Ecto neural progenitor cell (in vitro differentiated cells): ENCODE data around the gene SLC4A9.

ENCODE experiments used
- DNase-seq: peaks from one replicate; pipeline ENCODE4 v3.0.0-alpha.2; 2018; ENCODE audit warnings: low spot score

SLC4A9 gene

DNA sequence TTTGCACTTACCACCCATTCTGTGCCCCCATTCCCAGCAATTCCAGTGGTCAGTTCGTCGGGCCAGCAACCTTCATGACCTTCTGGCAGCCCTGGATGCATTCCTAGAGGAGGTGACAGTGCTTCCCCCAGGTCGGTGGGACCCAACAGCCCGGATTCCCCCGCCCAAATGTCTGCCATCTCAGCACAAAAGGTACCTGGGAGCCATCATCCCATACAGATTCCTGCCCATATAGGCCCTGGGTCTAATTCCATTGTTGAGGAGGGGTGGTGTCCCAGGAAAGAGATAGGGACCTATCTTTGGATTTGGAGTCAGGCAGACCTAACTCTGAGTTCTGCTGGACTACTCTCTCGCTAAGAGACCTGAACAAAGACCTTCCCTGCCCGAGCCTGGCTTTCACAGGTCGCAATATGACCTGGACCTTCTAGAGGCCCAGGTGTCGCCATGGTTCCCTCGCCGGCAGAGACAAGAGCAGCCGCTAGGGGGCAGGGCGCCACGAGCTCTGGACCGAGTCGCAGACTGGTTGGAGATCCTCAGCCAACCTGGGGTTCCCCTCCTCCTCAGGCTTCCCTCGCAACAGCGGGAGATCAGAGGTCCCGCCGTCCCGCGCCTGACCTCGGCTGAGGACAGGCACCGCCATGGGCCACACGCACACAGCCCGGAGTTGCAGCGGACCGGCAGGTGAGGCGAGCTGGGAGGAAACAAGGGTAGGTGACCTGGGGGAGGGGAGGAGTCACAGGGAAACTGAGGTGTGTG lies 3.1 kb downstream of the SLC4A9 start:
- DNase-seq = peak; percentile 86

DNA sequence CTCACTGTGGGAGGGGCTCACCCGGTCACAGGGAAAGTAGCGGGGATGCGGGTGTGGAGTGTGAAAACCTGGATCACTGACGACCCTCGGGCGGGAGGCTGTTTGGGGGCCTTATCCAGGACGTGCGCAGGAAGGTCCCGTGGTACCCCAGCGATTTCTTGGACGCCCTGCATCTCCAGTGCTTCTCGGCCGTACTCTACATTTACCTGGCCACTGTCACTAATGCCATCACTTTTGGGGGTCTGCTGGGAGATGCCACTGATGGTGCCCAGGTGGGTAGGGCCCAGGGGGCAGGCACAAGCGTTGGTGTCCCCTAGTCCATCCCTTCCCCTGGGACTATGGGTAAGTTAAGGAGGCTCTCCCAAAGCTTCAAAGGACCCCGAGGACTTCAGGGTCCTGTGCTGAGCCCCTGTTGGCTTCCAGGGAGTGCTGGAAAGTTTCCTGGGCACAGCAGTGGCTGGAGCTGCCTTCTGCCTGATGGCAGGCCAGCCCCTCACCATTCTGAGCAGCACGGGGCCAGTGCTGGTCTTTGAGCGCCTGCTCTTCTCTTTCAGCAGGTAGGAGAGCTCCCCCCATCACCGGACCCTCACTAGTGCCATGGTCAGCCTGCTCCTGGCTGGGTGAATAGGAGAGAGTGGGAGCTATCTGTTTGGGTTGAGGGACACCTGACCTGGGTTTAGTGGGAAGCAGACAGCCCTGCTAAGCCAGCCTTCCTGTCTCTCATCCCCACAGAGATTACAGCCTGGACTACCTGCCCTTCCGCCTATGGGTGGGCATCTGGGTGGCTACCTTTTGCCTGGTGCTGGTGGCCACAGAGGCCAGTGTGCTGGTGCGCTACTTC lies 3.9 kb downstream of the SLC4A9 start:
- no peak for DNase-seq

DNA sequence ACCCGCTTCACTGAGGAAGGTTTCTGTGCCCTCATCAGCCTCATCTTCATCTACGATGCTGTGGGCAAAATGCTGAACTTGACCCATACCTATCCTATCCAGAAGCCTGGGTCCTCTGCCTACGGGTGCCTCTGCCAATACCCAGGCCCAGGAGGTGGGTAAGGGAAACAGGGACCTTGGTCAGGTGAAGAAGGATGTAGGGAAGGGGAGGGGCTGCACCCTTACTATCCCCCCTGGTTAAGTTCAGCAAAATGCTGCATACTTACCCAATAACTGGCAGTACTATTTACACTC lies 4.4 kb downstream of the SLC4A9 start:
- no peak for DNase-seq

DNA sequence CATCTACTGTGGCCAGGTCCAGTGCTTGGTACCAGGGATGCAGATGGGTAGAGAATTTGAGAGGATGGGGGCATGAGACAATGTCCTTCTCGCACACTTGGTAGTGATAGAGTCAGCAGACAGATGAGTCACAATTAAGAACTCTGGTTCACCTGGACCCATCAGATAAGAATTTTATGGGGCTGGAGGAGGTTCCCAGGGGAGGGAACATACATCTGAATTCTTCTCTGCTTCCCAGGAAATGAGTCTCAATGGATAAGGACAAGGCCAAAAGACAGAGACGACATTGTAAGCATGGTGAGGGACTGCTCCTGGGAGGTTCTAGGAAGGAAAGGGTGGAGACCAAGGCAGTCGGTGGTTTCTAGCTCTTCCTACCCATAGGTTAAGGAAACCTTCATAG lies 5.3 kb downstream of the SLC4A9 start:
- no peak for DNase-seq

DNA sequence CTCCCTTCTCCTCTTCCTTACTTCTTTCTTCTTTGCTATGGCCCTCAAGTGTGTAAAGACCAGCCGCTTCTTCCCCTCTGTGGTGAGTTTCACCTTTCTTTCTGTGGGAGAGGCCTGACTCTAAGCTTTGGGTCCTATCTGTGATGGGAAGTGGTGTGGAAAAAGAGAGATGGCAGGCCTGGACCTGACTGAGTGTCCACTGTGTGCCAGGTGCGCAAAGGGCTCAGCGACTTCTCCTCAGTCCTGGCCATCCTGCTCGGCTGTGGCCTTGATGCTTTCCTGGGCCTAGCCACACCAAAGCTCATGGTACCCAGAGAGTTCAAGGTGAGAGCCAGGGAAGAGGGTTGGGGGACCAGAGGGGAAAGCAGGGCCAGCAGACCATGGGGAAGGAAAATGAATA lies 5.9 kb downstream of the SLC4A9 start:
- DNase-seq = no peak

DNA sequence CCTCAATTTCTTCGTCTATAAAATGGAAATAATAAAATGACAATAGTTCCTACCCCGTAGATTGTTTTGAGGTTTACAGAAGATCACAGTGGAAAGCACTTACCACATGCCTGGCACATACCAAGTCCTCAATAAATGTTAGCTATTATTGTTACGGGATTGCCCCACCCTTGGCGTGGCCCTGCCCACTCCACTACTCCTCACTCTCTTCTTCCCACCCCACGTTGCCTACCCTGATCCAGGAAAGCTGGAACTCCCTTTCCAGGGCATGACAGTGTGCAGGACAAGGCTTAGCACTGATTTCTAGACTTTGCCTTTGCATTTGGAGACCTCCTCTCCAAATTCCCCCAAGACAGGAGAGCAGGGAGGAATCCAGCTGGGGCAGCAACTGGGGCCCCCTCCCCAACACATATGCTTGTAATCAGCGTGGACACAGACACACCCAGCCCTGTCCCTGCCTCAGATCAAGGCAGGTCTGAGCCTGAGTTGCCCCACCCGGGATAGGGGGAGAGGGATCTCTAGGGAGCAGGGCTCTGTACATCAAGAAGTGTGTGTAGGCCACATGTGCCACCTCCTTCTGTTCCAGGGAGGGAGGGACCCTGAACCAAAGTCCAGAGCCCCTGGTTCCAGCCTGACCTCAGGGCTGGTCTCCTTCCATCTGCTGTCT lies 6.7 kb downstream of the SLC4A9 start:
- DNase-seq = no peak

DNA sequence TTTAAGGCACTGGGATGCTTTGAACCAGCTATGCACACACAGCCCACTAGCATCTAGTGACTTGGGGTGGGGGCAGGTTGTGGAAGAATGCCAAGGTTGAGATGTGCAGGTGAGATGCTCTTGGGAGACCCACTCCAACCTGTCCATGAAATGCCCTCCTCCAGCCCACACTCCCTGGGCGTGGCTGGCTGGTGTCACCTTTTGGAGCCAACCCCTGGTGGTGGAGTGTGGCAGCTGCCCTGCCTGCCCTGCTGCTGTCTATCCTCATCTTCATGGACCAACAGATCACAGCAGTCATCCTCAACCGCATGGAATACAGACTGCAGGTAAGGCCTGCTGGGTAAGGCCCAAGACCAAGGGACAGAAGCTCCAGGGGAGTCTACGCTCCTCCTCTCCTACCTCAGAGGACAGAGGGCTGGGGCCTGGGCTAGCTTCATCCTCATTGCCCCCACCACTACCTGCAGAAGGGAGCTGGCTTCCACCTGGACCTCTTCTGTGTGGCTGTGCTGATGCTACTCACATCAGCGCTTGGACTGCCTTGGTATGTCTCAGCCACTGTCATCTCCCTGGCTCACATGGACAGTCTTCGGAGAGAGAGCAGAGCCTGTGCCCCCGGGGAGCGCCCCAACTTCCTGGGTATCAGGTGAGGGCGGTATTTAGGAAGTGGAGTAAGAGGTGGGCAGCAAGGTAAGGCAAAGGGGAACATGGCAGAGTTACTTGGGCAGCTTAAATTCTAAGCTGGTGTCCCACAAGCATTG lies 7.4 kb downstream of the SLC4A9 start:
- DNase-seq = no peak

DNA sequence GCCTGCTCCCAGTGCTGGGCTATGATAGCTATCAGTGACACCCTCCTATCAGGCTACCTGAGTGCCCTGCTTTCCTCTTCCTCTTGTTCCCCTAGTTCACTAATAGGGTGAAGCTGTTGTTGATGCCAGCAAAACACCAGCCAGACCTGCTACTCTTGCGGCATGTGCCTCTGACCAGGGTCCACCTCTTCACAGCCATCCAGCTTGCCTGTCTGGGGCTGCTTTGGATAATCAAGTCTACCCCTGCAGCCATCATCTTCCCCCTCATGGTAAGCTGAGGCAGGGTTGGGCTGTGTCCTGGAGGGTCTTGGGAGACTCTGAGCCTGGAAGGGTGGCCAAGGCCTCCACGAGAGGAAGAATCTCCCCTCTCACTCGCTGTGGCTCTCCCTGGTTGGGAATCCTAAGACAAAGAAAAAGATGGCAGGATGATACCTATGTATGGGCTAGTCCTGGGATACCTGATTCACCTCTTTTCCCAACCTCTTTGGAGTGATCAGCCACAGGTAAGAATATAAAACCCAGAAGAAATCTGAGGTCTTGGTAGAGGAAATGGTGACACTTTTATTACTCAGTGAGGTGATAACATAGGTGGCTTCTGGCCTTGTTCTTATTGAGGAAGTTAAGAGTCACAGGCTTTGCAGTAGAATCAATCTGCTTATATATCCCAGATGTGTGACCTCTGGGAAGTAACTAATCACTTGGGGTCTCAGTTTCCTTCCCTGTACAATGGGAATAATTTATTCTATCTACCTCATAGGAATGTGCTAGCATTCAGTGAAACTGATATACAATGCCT lies 11.6 kb downstream of the SLC4A9 start:
- no peak for DNase-seq

DNA sequence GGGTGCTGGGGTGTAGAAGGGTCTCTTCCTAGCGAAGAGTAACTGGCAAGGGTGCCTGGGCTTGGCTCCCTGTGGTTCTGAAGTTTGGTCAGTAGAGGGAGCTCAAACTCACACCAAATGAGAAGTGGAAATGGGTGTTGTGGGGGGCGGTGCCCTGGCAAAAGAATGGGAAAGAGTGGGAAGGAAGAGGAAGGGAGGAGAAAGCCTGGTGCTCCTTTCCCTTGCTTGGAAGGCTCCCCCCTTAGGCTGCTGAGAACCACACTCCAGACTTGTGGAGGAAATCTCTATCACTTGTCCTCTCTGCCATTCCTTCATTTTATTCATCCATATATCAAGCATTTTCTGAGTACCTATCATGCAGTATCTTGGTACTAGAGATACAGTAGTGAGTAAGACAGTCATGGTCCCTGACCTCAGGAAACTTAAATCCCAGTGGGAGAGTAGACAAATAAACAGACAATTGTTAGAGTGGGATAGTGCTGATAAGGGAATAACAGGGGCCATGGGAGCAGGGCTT lies 13.0 kb downstream of the SLC4A9 start:
- DNase-seq = peak; percentile 81

DNA sequence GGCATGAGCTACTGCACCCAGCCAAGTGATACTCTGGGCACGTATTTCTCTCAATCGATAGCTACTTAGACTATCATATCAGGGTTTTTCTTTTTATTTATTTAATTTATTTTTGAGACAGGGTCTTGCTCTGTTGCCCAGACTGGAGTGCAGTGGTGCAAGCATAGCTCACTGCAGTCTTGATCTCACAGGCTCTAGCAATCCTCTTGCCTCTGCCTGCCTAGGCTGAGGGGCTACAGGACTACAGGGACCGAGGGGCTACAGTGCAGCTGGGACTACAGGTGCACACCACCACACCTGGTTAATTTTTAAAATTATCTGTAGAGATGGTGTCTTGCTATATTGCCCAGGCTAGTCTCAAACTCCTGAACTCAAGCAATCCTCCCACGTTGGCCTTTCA lies 21.4 kb downstream of the SLC4A9 start:
- DNase-seq = no peak

DNA sequence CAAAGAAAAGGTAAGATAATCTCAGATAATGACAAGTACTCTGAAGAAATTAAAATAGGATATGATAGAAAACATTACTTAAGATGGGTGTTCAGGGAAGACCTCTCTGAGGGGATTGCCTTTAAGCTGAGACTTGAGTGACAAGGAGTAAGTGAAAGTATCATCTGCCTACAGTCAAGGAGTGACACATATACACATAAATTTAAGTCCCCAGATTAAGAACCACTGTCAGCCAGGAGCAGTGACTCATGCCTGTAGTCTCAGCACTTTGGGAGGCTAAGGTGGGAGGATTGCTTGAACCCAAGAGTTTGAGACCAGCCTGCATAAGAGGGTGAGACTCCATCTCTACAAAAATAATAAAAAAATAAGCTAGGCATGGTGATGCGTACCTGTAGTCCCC lies 22.0 kb downstream of the SLC4A9 start:
- no peak for DNase-seq

DNA sequence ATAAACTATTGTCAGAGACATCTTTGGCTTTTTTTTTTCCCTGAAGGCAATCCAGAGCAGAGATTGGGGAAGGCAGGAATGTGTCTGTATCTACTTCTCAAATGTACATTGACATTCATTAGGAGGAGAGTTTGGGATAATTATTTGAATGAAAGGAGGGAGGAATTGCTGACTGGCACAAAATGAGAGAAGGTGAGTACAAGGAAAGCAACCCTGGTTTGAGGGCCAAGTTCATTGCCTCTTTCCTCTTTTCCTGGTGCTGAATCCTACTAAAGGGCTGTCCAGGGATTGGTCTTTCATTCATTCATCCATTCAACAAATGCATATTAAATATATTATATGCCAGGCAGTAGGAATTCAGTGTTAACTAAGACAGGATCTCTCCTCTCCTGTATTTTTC lies 22.9 kb downstream of the SLC4A9 start:
- no peak for DNase-seq

DNA sequence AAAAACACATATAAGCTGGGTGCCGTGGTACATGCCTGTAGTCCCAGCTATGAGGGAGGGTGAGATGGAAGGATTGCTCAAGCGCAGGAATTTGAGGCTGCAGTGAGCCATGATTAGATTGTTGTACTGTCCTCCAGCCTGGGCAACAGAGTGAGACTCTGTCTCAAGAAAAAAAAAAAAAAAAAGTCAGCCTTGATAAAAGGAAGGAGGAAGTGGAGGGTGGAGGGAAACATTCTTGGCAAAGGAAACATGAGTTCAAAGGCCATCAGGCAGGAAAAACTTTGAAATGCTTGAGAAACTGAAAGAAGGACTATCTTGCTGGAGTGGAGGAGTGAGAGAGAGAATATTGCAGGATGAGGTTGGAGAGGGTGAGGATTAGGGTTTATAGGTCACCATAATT lies 23.3 kb downstream of the SLC4A9 start:
- DNase-seq = no peak

DNA sequence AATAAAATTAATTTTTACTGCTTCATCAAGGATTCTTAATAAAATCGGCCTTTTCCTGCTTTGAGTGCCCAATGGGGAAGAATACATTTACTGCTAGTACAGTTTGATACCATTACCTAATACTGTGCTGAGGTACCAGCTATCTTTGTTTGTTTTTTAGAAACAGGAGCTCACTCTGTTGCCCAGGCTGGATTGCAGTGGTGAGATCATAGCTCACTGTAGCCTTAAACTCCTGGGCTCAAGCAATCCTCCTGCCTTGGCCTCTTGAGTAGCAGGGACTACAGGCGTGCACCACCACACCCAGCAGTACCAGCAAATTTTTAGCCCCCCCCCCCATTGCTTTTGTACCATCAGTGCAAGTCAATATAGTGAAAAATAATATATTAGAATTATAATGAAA lies 28.1 kb downstream of the SLC4A9 start:
- DNase-seq = no peak

DNA sequence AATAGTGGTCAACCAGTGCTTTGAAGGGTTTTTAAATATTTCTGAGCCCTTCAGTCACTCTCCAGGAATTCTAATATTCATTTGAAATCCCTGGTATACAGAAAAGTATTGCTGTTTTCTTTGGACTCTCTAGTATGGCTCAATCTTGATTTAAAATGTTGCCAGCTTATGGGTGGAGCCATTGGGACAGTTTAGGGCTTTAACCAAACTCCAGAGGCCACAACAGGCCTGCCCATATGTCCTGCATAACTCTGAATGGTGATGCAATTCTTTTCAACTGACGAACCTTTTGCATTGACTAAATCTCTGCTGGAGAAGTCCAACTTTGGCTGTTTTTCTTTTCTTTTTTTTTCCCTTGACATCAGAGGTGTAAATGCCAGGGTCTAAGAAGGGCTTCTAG lies 31.3 kb downstream of the SLC4A9 start:
- no peak for DNase-seq

DNA sequence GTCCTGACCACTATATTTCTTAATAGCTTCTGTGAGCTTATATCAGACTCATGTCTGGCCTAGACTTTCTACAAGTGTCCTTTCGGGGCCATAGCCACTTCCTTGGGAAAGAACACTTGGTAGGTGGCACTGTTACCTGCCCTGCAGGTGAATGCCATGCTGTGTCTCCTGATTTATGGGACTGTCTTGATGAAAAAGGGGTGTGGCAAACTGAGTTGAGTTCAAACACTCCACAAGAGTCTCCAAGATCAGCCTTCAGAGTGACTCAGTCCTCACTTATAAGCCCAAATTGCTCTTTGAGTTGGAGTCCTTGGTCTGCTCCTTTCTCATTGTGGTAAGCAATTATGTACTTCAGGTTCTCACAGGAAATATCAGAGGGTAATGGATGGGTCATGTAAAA lies 31.7 kb downstream of the SLC4A9 start:
- no peak for DNase-seq

DNA sequence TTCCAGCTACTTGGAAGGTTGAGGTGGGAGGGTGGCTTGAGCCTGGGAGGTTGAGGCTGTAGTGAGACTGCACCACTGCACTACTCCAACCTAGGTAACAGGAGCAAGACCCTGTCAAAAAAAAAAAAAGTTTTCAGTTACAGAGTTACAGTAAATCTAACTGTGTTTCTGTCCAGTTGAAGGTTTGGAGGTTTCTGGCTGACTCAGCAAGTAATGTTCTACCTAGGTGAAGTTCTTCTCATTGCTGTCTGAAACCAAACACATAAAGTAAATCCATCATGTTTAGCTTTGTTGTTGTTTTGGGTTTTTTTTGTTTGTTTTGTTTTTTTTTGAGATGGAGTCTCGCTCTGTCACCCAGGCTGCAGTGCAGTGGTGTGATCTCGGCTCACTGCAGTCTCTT lies 33.7 kb downstream of the SLC4A9 start:
- no peak for DNase-seq

DNA sequence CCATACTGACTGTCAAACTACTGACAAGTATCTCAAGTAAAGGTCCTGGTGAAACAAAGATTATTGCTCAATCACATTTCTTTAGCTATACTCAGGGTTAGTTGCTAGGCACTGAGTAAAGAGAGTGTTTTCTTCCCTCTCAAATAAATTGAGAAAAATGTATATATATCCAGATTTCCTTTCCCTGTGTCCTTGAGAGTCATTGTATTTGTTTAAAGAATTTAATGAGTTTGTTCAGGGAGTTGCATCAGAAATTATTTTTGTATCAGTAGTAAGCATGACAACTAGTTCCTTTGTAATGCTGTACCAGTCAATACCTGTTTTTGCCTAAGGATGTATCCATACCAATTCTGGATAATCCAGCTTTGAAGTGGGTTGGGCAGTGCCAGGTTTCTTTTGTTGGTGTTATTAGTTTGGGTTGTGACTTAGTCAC lies 38.4 kb downstream of the SLC4A9 start:
- DNase-seq = no peak

DNA sequence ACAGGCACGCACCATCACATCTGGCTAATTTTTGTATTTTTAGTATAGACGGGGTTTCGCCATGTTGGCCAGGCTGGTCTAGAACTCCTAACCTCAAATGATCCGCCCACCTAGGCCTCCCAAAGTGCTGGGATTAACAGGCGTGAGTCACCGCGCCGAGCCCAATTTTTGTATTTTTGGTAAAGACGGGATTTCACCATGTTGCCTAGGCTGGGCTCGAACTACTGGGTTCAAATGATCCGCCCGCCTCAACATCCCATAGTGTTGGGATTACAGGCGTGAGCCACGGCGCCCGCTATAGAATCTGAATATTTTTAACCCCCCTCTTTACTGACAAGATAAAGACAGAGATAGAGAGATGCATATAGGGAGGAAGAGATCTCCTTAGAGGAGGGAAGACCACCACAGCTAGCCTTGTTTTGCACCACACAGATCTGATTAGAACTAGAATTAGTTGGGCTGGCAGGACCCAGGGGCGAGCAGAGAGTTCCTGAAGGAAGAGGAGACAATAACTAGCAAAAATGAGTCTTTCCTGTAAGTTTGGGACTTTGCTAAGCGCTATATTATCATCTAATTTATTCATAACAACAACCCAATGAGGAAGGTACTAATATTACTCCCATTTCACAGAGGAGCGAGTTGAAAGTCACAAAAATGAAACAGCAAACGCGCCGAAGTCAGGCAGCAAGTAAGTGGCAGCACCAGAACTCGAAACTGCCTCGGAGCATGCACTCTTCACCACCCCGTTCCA lies 40.2 kb downstream of the SLC4A9 start:
- no peak for DNase-seq

DNA sequence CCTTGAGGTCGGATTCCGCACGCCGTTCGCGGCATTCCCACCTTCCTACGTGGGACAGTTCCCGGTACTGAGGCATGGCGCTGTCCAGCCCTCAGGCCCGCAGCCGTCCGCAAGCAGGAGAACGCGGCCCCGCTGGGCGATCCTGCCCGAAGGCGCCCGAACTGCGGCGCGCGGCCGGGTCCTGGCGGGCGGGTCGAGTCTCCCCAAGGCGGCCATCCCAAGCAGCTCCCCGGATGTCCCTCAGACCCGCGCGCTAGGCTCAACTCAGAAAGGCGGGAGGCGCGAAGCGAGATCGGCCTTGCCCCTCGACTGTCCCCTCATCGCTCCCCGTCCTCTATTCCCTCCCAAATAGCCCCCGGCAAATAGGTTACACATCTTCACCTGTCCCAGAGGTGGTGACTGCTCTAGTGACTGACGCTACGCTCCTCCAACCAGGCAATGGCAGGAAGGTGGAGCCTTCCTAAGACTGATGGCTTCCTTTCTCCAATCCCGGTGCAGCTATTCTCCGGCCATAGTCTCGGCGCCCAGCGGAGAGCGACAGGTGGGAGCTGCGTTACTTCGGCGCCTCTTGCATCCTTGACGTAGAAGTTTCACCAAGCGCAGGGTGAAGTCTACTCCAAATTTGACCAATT lies 40.9 kb downstream of the SLC4A9 start:
- DNase-seq = peak; percentile 93
